ENCODE data around the gene DLG5. TPM values are rescaled to one million over a fixed set of nuclear protein-coding genes. Genes with fewer than 3 reads are reported as not detected.
A peak's percentile ranks its signal among the peaks of the same experiment; 100 is the strongest.

DLG5 gene
- total and polyA plus RNA-seq, 9 of the 15 experiments (the other 6 are each of a cell fraction or from before 2014, with no cell fraction given): 1.4 to 26.8 (median 11.2) TPM

GRCh38 chr10:77886795-77887355 lies 39.7 kb downstream of the DLG5 start:
- Histone ChIP-seq H3K4me1 (replicated peaks in 1 of 2; ENCODE audit: control insufficient read depth in 2 of 2, insufficient read depth in 2 of 2, low read length in 2 of 2) (peaks cover 14 to 15% of the 10 kb centered on the region in 2 experiments), H3K79me2 (ENCODE audit: control insufficient read depth, insufficient read depth, low read length) (peaks cover 34% of the 10 kb centered on the region), H3K9me3 (replicated peaks; ENCODE audit: control insufficient read depth, insufficient read depth, low read depth, low read length) (no peaks in the 10 kb centered on the region), H3K9me1 (ENCODE audit: control insufficient read depth, insufficient read depth, low read length) (peaks cover 13% of the 10 kb centered on the region), H3K4me3 (no peak overlapping the region), H2AFZ (ENCODE audit: low read depth, low read length) (no peak overlapping the region), H3K9ac (ENCODE audit: insufficient read depth in 1 of 2, low read depth in 2 of 2, low read length in 2 of 2) (no peak overlapping the region; a peak in 1 of 4 replicates), H4K20me1 (replicated peaks; ENCODE audit: control insufficient read depth, insufficient read depth, low read length) (peaks cover 27% of the 10 kb centered on the region; the same call in 1 of the 2 replicates), H3K27ac (ENCODE audit: extremely low read depth, low read depth, low read length) (no peak overlapping the region), H3K27me3 (ENCODE audit: control insufficient read depth in 2 of 2, insufficient read depth in 2 of 2, low read length in 2 of 2) (no peaks in the 10 kb centered on the region), H3K36me3 (ENCODE audit: control insufficient read depth, insufficient read depth, low read length) (no peaks in the 10 kb centered on the region; the same call in 2 of the 3 replicates), H3K4me2 (ENCODE audit: insufficient read depth, low read length) (no peak overlapping the region)
- 63% methylated on average over 4 of the region's 4 CpGs for WGBS (ENCODE audit: insufficient coverage, low coverage, missing lambda C conversion rate)
- no TSS peak for BruUV-seq (replicated peaks)
- ChIA-PET POLR2A (interaction anchor here (1.0 to 1.7 kb wide), 3 partner anchors 9 to 12 kb away, joined by 3 to 6 read pairs (median 4); no protein-coding TSS in a partner anchor), CTCF (ENCODE audit: low intra/inter-chr PET ratio) (no interaction called here)
- TF ChIP-seq KDM1A (IDR thresholded peaks at IDR 0.05) (0 out of 4 replicates have a peak, but pooled peaks of 1 of the 2 experiments have one; percentile 41), TOE1 (IDR thresholded peaks at IDR 0.05; ENCODE audit: borderline replicate concordance) (no peak), TOE1 (CRISPR knock-in tag; IDR thresholded peaks at IDR 0.05; ENCODE audit: borderline replicate concordance, low read depth) (no peak)
- FAIRE-seq (no peak), ATAC-seq (no peak), DNase-seq (ENCODE audit: extremely low read depth in 1 of 4, low spot score in 3 of 4) (no peak)
- intact Hi-C loops (cut with micrococcal nuclease) (no loop called here), in situ Hi-C loops (cut with MboI) (no loop called here)

GRCh38 chr10:77884181-77884580 lies 42.4 kb downstream of the DLG5 start:
- ChIA-PET CTCF (ENCODE audit: low intra/inter-chr PET ratio) (no interaction called here), POLR2A (no interaction called here)
- ATAC-seq (no peak), DNase-seq (ENCODE audit: extremely low read depth in 1 of 4, low spot score in 3 of 4) (no peak), FAIRE-seq (no peak)
- Histone ChIP-seq H3K9me1 (ENCODE audit: control insufficient read depth, insufficient read depth, low read length) (peaks cover 5% of the 10 kb centered on the region), H2AFZ (ENCODE audit: low read depth, low read length) (no peak overlapping the region), H3K27ac (ENCODE audit: extremely low read depth, low read depth, low read length) (no peak overlapping the region), H3K27me3 (ENCODE audit: control insufficient read depth in 2 of 2, insufficient read depth in 2 of 2, low read length in 2 of 2) (no peaks in the 10 kb centered on the region), H3K4me2 (ENCODE audit: insufficient read depth, low read length) (no peak overlapping the region), H3K9me3 (replicated peaks; ENCODE audit: control insufficient read depth, insufficient read depth, low read depth, low read length) (no peaks in the 10 kb centered on the region), H4K20me1 (replicated peaks; ENCODE audit: control insufficient read depth, insufficient read depth, low read length) (peaks cover 23% of the 10 kb centered on the region), H3K36me3 (ENCODE audit: control insufficient read depth, insufficient read depth, low read length) (peaks cover 4% of the 10 kb centered on the region; the same call in 1 of the 3 replicates), H3K4me1 (replicated peaks in 1 of 2; ENCODE audit: control insufficient read depth in 2 of 2, insufficient read depth in 2 of 2, low read length in 2 of 2) (peaks cover 6 to 10% of the 10 kb centered on the region in 2 experiments), H3K9ac (ENCODE audit: insufficient read depth in 1 of 2, low read depth in 2 of 2, low read length in 2 of 2) (no peak overlapping the region), H3K4me3 (no peak overlapping the region), H3K79me2 (ENCODE audit: control insufficient read depth, insufficient read depth, low read length) (peaks cover 23% of the 10 kb centered on the region)
- TF ChIP-seq HMGN3 (IDR thresholded peaks at IDR 0.05; ENCODE audit: borderline replicate concordance, extremely low read depth, insufficient read length, low read depth, low read length) (no peak), NFIC (IDR thresholded peaks at IDR 0.05) (no peak), SNIP1 (IDR thresholded peaks at IDR 0.05; ENCODE audit: low read depth) (no peak), MTA3 (IDR thresholded peaks at IDR 0.05; ENCODE audit: borderline replicate concordance) (no peak), MCM5 (IDR thresholded peaks at IDR 0.05; ENCODE audit: low read depth) (no peak), POLR3A (IDR thresholded peaks at IDR 0.05; ENCODE audit: borderline replicate concordance, extremely low read depth, insufficient read depth, insufficient read length) (no peak)
- in situ Hi-C loops (cut with MboI): no loop called here
- WGBS (ENCODE audit: insufficient coverage, low coverage, missing lambda C conversion rate): 74% methylated on average over 7 of the region's 7 CpGs
- intact Hi-C loops (cut with micrococcal nuclease): no loop called here
- BruUV-seq (replicated peaks): no TSS peak
